ENCODE data around the gene PPIP5K2.

DNA sequence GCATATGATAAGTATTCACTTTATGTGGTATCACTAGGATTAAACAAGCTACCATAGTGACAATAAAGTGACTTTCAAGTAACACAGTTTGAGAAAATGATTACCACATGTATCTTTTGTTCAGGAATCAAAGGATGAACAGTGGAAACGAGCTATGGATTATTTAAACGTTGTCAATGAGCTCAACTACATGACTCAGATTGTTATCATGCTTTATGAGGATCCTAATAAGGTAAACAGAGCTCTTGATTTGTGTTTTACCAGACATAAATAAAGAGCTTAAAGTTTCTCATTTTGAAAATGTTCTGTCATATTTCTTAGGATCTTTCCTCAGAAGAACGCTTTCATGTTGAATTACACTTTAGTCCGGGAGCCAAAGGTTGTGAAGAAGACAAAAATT lies 57.4 kb downstream of the PPIP5K2 start:
- no peak for TF ChIP-seq EZH2 (IDR thresholded peaks at IDR 0.05; ENCODE audit: borderline replicate concordance, insufficient read depth, low read length, poor library complexity, severe bottlenecking)
- TF ChIP-seq, protein P1, sequence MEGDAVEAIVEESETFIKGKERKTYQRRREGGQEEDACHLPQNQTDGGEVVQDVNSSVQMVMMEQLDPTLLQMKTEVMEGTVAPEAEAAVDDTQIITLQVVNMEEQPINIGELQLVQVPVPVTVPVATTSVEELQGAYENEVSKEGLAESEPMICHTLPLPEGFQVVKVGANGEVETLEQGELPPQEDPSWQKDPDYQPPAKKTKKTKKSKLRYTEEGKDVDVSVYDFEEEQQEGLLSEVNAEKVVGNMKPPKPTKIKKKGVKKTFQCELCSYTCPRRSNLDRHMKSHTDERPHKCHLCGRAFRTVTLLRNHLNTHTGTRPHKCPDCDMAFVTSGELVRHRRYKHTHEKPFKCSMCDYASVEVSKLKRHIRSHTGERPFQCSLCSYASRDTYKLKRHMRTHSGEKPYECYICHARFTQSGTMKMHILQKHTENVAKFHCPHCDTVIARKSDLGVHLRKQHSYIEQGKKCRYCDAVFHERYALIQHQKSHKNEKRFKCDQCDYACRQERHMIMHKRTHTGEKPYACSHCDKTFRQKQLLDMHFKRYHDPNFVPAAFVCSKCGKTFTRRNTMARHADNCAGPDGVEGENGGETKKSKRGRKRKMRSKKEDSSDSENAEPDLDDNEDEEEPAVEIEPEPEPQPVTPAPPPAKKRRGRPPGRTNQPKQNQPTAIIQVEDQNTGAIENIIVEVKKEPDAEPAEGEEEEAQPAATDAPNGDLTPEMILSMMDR (IDR thresholded peaks at IDR 0.05; ENCODE audit: poor library complexity, severe bottlenecking), result no peak
- TF ChIP-seq POLR2AphosphoS5 (IDR thresholded peaks at IDR 0.05), result no peak
- TF ChIP-seq, protein P2, sequence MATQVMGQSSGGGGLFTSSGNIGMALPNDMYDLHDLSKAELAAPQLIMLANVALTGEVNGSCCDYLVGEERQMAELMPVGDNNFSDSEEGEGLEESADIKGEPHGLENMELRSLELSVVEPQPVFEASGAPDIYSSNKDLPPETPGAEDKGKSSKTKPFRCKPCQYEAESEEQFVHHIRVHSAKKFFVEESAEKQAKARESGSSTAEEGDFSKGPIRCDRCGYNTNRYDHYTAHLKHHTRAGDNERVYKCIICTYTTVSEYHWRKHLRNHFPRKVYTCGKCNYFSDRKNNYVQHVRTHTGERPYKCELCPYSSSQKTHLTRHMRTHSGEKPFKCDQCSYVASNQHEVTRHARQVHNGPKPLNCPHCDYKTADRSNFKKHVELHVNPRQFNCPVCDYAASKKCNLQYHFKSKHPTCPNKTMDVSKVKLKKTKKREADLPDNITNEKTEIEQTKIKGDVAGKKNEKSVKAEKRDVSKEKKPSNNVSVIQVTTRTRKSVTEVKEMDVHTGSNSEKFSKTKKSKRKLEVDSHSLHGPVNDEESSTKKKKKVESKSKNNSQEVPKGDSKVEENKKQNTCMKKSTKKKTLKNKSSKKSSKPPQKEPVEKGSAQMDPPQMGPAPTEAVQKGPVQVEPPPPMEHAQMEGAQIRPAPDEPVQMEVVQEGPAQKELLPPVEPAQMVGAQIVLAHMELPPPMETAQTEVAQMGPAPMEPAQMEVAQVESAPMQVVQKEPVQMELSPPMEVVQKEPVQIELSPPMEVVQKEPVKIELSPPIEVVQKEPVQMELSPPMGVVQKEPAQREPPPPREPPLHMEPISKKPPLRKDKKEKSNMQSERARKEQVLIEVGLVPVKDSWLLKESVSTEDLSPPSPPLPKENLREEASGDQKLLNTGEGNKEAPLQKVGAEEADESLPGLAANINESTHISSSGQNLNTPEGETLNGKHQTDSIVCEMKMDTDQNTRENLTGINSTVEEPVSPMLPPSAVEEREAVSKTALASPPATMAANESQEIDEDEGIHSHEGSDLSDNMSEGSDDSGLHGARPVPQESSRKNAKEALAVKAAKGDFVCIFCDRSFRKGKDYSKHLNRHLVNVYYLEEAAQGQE (IDR thresholded peaks at IDR 0.05; ENCODE audit: borderline replicate concordance), result no peak
- no peak for TF ChIP-seq EP300 (conservative IDR thresholded peaks at IDR 0.05; ENCODE audit: poor library complexity, severe bottlenecking)
